ENCODE results near the gene CPED1. TPM values are rescaled to one million over a fixed set of nuclear protein-coding genes. Genes with fewer than 3 reads are reported as not detected.

CPED1 gene
- total RNA-seq, 2 donors from 2014 or later, result 77.4 to 126 TPM

DNA sequence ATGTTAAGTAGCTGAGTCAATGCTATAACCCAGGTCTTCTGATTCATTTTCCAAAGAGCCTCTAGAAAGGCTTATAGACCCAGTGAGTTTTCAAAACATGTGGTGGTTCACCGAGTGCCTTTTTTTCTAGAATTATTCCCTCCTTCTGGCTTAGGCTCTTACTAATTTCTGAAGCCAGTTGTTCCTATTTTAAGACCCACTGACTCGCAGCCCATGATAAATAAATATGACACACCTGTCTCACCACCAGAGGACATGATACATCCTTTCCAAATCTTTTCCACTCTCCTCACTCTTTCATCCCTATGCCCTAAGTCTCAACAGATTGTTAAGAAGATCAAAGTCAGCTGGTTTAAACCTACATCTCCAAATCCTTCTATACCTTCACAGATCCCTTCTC is 214.3 kb downstream of the CPED1 start:
- DNase-seq (ENCODE audit: low spot score), result no peak
- Histone ChIP-seq H3K4me3 (no peak overlapping the region), H3K27ac (no peak overlapping the region), H3K4me1 (ENCODE audit: control insufficient read depth in 1 of 2, low read depth in 2 of 2) (no peaks in the 10 kb centered on the region), H3K36me3 (no peaks in the 10 kb centered on the region), H3K27me3 (replicated peaks; ENCODE audit: insufficient read depth) (no peaks in the 10 kb centered on the region), H3K9me3 (no peaks in the 10 kb centered on the region)
- no peak for ATAC-seq (ENCODE audit: insufficient number of reproducible peaks, low FRiP score, low read depth)
- TF ChIP-seq, protein P1, sequence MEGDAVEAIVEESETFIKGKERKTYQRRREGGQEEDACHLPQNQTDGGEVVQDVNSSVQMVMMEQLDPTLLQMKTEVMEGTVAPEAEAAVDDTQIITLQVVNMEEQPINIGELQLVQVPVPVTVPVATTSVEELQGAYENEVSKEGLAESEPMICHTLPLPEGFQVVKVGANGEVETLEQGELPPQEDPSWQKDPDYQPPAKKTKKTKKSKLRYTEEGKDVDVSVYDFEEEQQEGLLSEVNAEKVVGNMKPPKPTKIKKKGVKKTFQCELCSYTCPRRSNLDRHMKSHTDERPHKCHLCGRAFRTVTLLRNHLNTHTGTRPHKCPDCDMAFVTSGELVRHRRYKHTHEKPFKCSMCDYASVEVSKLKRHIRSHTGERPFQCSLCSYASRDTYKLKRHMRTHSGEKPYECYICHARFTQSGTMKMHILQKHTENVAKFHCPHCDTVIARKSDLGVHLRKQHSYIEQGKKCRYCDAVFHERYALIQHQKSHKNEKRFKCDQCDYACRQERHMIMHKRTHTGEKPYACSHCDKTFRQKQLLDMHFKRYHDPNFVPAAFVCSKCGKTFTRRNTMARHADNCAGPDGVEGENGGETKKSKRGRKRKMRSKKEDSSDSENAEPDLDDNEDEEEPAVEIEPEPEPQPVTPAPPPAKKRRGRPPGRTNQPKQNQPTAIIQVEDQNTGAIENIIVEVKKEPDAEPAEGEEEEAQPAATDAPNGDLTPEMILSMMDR (IDR thresholded peaks at IDR 0.05), result no peak

DNA sequence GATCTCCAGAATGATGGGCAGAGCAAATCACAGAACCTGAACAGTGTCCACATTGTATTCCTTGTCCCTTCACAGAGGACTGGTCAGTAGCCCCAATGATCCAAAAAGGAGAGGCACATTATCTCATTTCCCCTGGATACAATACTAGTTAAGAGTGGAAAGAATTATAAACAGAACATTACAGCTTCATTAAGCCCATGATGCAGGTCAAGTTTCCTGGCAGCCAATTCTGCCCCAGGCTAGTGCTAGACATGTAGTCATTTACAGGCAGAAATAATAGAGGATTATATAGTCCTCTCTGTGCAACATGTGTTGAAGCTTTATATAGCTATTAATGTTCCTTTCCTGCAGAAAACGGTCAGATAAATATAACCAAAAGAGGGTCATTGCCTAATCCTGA is 216.0 kb downstream of the CPED1 start:
- Histone ChIP-seq H3K36me3 (no peaks in the 10 kb centered on the region), H3K4me1 (ENCODE audit: control insufficient read depth in 1 of 2, low read depth in 2 of 2) (no peaks in the 10 kb centered on the region), H3K27ac (no peak overlapping the region), H3K4me3 (no peak overlapping the region), H3K9me3 (no peaks in the 10 kb centered on the region), H3K27me3 (replicated peaks; ENCODE audit: insufficient read depth) (no peaks in the 10 kb centered on the region)
- no peak for ATAC-seq (ENCODE audit: insufficient number of reproducible peaks, low FRiP score, low read depth)
- TF ChIP-seq, protein P1 (IDR thresholded peaks at IDR 0.05), result no peak
- no peak for DNase-seq (ENCODE audit: low spot score)

DNA sequence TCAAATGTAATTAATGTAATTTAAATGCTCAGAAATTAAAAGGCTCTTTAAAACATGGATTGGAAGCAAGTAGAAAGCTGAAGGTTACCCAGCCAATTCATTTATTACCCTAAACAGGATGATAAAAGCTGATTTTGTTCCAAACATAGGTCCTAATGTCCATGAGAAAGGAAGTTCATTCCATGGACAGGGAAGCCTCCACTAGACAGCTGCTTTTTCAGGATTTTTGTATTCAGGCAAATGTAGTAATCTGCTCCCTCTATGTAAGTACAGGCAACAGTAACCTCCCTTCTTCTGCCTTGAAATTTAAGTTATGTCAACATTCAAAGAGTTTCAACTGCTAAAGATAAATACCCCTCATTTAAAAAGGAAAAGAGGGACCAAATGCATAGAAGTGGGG is 217.3 kb downstream of the CPED1 start:
- DNase-seq (ENCODE audit: low spot score) (no peak), ATAC-seq (ENCODE audit: insufficient number of reproducible peaks, low FRiP score, low read depth) (no peak)
- H3K4me1 ChIP-seq (ENCODE audit: control insufficient read depth in 1 of 2, low read depth in 2 of 2), result no peaks in the 10 kb centered on the region

DNA sequence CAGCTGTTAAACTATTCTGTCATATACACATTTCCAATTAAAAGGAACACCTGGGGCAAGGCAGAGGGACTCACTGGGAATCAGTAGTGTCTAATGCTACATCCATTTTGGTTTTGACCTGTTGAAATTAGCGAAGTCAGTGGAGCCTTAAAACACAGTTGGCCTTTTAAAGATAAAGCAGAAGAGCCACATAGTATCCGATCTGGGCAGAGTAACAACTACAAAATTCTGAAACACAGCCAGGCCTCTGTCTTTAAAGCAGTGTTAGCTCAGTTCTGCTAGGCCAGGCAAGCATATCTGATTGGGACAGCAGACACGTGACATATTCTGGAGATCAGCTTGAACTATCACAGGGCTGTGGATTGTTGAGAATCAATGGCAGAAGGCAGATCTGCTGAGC is 222.7 kb downstream of the CPED1 start:
- Histone ChIP-seq H3K27ac (no peak overlapping the region), H3K27me3 (replicated peaks; ENCODE audit: insufficient read depth) (no peaks in the 10 kb centered on the region), H3K36me3 (peaks cover 3% of the 10 kb centered on the region), H3K9me3 (no peaks in the 10 kb centered on the region), H3K4me3 (no peak overlapping the region), H3K4me1 (ENCODE audit: control insufficient read depth in 1 of 2, low read depth in 2 of 2) (peaks cover 14 to 24% of the 10 kb centered on the region in 2 donors)
- no peak for ATAC-seq (ENCODE audit: insufficient number of reproducible peaks, low FRiP score, low read depth)
- TF ChIP-seq, protein P1 (IDR thresholded peaks at IDR 0.05), result no peak
- no peak for DNase-seq (ENCODE audit: low spot score)

More for the DNA sequence above, 217.3 kb downstream of the CPED1 start:
- no peaks in the 10 kb centered on the region for H3K27me3 ChIP-seq (replicated peaks; ENCODE audit: insufficient read depth)
- no peaks in the 10 kb centered on the region for H3K9me3 ChIP-seq
- H3K36me3 ChIP-seq, result no peaks in the 10 kb centered on the region
- H3K27ac ChIP-seq, result no peak overlapping the region
- TF ChIP-seq, protein P1 (IDR thresholded peaks at IDR 0.05), result no peak
- no peak overlapping the region for H3K4me3 ChIP-seq

DNA sequence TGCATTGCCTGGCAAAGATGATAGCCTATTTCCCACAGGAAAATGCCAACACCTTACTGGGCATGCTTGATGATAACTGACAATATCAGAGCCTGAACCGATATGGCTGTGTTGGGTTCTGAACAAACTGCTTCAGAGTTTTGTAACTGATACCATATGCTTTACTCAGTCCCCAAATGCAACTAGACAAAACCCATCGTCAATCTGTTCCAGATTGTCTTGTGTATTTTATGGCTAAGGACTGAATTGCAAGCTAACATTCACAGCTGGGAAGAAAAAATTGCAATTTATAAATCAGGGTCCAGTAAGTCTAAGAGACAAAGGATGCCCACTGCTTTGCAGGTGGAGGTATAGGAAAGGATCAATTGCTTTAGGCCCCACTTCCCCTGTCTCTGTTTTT is 223.5 kb downstream of the CPED1 start:
- H3K27me3 ChIP-seq (replicated peaks; ENCODE audit: insufficient read depth), result no peaks in the 10 kb centered on the region
- DNase-seq (ENCODE audit: low spot score) (no peak), ATAC-seq (ENCODE audit: insufficient number of reproducible peaks, low FRiP score, low read depth) (no peak)
- H3K9me3 ChIP-seq, result no peaks in the 10 kb centered on the region
- peaks cover 4% of the 10 kb centered on the region for H3K36me3 ChIP-seq
- TF ChIP-seq, protein P1 (IDR thresholded peaks at IDR 0.05), result no peak
- H3K4me1 ChIP-seq (ENCODE audit: control insufficient read depth in 1 of 2, low read depth in 2 of 2), result peaks cover 14 to 24% of the 10 kb centered on the region in 2 donors
- no peak overlapping the region for H3K4me3 ChIP-seq
- H3K27ac ChIP-seq, result no peak overlapping the region
